ENCODE measurements around the gene RPL14. TPM values are rescaled to one million over a fixed set of nuclear protein-coding genes. Genes with fewer than 3 reads are reported as not detected.

Gene RPL14
- polyA plus RNA-seq, 2 of the 4 experiments (the other 2 are of a cell fraction): 488 to 682 TPM

GRCh38 chr3:40445880-40446279 is 11.3 kb upstream of the RPL14 start:
- WGBS (ENCODE audit: missing lambda C conversion rate): 58% methylated on average over 4 of the region's 4 CpGs
- DNase-seq (ENCODE audit: low read depth in 1 of 2, low spot score in 1 of 2): no peak
- no peak for ATAC-seq
- Histone ChIP-seq H3K4me1 (no peaks in the 10 kb centered on the region), H3K9me3 (no peaks in the 10 kb centered on the region), H3K4me2 (no peak overlapping the region), H3K27ac (no peak overlapping the region), H3K4me3 (no peak overlapping the region)
- CTCF ChIA-PET: no interaction called here
- FAIRE-seq: no peak
- POLR2A ChIA-PET: no interaction called here
- TF ChIP-seq RNF2 (IDR thresholded peaks at IDR 0.05; ENCODE audit: borderline replicate concordance, low read depth): no peak
- TF ChIP-seq FOXS1 (CRISPR knock-in tag; IDR thresholded peaks at IDR 0.05): no peak
- TF ChIP-seq RFX5 (IDR thresholded peaks at IDR 0.05): no peak
- TF ChIP-seq HOXA7 (CRISPR knock-in tag; IDR thresholded peaks at IDR 0.05): no peak
- TF ChIP-seq EP300 (IDR thresholded peaks at IDR 0.05): no peak
- no peak for TF ChIP-seq ESRRA (IDR thresholded peaks at IDR 0.05; ENCODE audit: borderline replicate concordance, low read length)
- TF ChIP-seq HMGXB4 (CRISPR knock-in tag; IDR thresholded peaks at IDR 0.05; ENCODE audit: borderline replicate concordance): no peak
- no peak for TF ChIP-seq HDAC2 (IDR thresholded peaks at IDR 0.05)

- Histone ChIP-seq H3K4me3 (no peak overlapping the region), H3K4me1 (peaks cover 12% of the 10 kb centered on the region; the same call in 2 of the 3 replicates), H3K27ac (no peak overlapping the region), H3K9me3 (no peaks in the 10 kb centered on the region), H3K4me2 (no peak overlapping the region)
- FAIRE-seq: no peak
- ChIA-PET CTCF (interaction anchor here (1.0 kb wide), 1 partner anchor 259 kb away, joined by 4 read pairs; no protein-coding TSS in a partner anchor), POLR2A (interaction anchor here (0.6 kb wide), 1 partner anchor 522 kb away, joined by 3 read pairs; no protein-coding TSS in a partner anchor)
- TF ChIP-seq JUNB (IDR thresholded peaks at IDR 0.05): no peak
- TF ChIP-seq ATOH8 (CRISPR knock-in tag; IDR thresholded peaks at IDR 0.05; ENCODE audit: low read depth): no peak
- no peak for TF ChIP-seq HEYL (CRISPR knock-in tag; IDR thresholded peaks at IDR 0.05)
- no peak for TF ChIP-seq SMC3 (IDR thresholded peaks at IDR 0.05)
- no peak for TF ChIP-seq RAD21 (conservative IDR thresholded peaks at IDR 0.05 in 1 of 2, IDR thresholded peaks at IDR 0.05 in 1 of 2)
- TF ChIP-seq CBX8 (IDR thresholded peaks at IDR 0.05): no peak
- TF ChIP-seq PBX3 (IDR thresholded peaks at IDR 0.05): no peak
- no peak for DNase-seq (ENCODE audit: low read depth in 1 of 2, low spot score in 1 of 2)
- ATAC-seq: no peak
- WGBS (ENCODE audit: missing lambda C conversion rate): 55% methylated on average over 2 of the region's 2 CpGs
Observed at GRCh38 chr3:40450438-40450837, 6.7 kb upstream of the RPL14 start.

- ChIA-PET POLR2A (no interaction called here), CTCF (no interaction called here)
- Histone ChIP-seq H3K4me2 (no peak overlapping the region), H3K9me3 (no peaks in the 10 kb centered on the region), H3K27ac (no peak overlapping the region), H3K4me1 (peaks cover 12% of the 10 kb centered on the region; the same call in 2 of the 3 replicates), H3K4me3 (no peak overlapping the region)
- DNase-seq (ENCODE audit: low read depth in 1 of 2, low spot score in 1 of 2) (no peak), ATAC-seq (no peak), FAIRE-seq (no peak)
- TF ChIP-seq, protein P1, sequence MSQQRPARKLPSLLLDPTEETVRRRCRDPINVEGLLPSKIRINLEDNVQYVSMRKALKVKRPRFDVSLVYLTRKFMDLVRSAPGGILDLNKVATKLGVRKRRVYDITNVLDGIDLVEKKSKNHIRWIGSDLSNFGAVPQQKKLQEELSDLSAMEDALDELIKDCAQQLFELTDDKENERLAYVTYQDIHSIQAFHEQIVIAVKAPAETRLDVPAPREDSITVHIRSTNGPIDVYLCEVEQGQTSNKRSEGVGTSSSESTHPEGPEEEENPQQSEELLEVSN (IDR thresholded peaks at IDR 0.05; ENCODE audit: borderline replicate concordance, low read depth): no peak
- TF ChIP-seq BCL3 (IDR thresholded peaks at IDR 0.05) (no peak), FOXS1 (CRISPR knock-in tag; IDR thresholded peaks at IDR 0.05) (no peak), RFX5 (IDR thresholded peaks at IDR 0.05) (no peak), CHD2 (IDR thresholded peaks at IDR 0.05; ENCODE audit: low read length, partially characterized antibody) (no peak), GATA3 (IDR thresholded peaks at IDR 0.05; ENCODE audit: borderline replicate concordance) (no peak), JUNB (IDR thresholded peaks at IDR 0.05) (no peak), RCOR1 (IDR thresholded peaks at IDR 0.05; ENCODE audit: low read depth, low read length) (no peak), HDAC2 (IDR thresholded peaks at IDR 0.05) (no peak), CEBPB (IDR thresholded peaks at IDR 0.05) (no peak), MYC (IDR thresholded peaks at IDR 0.05; ENCODE audit: borderline replicate concordance, low read length) (no peak), CBX2 (IDR thresholded peaks at IDR 0.05; ENCODE audit: borderline replicate concordance, low read depth) (no peak), REST (IDR thresholded peaks at IDR 0.05) (no peak), EHMT2 (IDR thresholded peaks at IDR 0.05; ENCODE audit: low read depth) (no peak)
- TF ChIP-seq, protein P2, sequence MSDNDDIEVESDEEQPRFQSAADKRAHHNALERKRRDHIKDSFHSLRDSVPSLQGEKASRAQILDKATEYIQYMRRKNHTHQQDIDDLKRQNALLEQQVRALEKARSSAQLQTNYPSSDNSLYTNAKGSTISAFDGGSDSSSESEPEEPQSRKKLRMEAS (IDR thresholded peaks at IDR 0.05): no peak
Observed at GRCh38 chr3:40451551-40451950, 5.6 kb upstream of the RPL14 start.
